Coronary artery (tissue), 2 donors: ENCODE results near the gene HIPK4.

Experiments
- DNase-seq: peaks from one replicate; pipeline ENCODE4 v3.0.0-alpha.2; 2017; ENCODE audit warnings: low spot score
- H3K27ac ChIP-seq, 2 donors: fragments of 200-600 bp; sonication (generic); one replicate each; pipeline ENCODE4 v1.5.1; 2016 to 2019
- H3K4me3 ChIP-seq: fragments of 200-600 bp; sonication (generic); 2 replicates; pipeline ENCODE4 v1.5.1; 2016; ENCODE audit warnings: mild to moderate bottlenecking, moderate library complexity
- CTCF ChIP-seq: fragments of 200-600 bp; sonication (generic); IDR thresholded peaks from one replicate; pipeline ENCODE4 v1.5.1; 2019; ENCODE audit warnings: antibody characterized with exemption

The HIPK4 gene

GRCh38 chr19:40425450-40426287, 35.7 kb upstream of the HIPK4 start, which contains the start of gene SERTAD1:
Gene SERTAD1 (minus strand): TSS chr19:40425992. CDS start chr19:40423546, 2,446 bp downstream.
- peak; percentile 83 for TF ChIP-seq CTCF
- peak within 1 kb of the TSS; percentile 95 to 99 for H3K27ac ChIP-seq
- H3K4me3 ChIP-seq = peak within 1 kb of the TSS; percentile 96
- peak; percentile 100 for DNase-seq

GRCh38 chr19:40424637-40425449, 34.9 kb upstream of the HIPK4 start:
- Histone ChIP-seq H3K4me3 (peak overlapping the region; percentile 96), H3K27ac (peak overlapping the region; percentile 95 to 99)
- no peak for TF ChIP-seq CTCF
- peak; percentile 81 for DNase-seq

DNA sequence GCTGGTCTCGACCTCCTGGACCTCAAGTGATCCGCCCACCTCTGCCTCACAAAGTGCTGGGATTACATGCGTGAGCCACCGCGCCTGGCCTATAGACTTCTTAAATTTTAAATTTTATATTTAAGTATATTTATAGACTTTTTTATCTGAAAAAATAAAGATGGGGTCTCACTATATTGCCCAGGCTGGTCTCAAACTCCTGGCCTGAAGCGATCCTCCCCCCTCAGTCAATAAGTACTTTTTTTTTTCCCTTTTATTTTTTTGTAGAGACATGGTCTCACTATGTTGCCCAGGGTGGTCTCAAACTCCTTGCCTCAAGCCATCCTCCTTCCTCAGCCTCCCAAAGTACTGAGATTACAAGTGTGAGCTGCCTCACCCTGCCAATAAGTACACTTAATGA, 34.0 kb upstream of the HIPK4 start:
- peak overlapping the region; percentile 32 to 95 for H3K27ac ChIP-seq
- H3K4me3 ChIP-seq = peak overlapping the region; percentile 96
- DNase-seq = no peak
- no peak for TF ChIP-seq CTCF

GRCh38 chr19:40422748-40423566, 33.0 kb upstream of the HIPK4 start:
- no peak for DNase-seq
- H3K27ac ChIP-seq = peak overlapping the region; percentile 54 to 100
- H3K4me3 ChIP-seq = peak overlapping the region; percentile 43
- TF ChIP-seq CTCF = no peak

- TF ChIP-seq CTCF = no peak
- DNase-seq = no peak
- Histone ChIP-seq H3K27ac (peak overlapping the region; percentile 98 to 100), H3K4me3 (peak overlapping the region; percentile 72)
Measured at GRCh38 chr19:40421993-40422747, 32.2 kb upstream of the HIPK4 start.
